ENCODE data around the gene SIK3. TPM values are rescaled to one million over a fixed set of nuclear protein-coding genes. Genes with fewer than 3 reads are reported as not detected.

The SIK3 gene
- polyA plus RNA-seq, 1 experiment, result 9.0 TPM

DNA sequence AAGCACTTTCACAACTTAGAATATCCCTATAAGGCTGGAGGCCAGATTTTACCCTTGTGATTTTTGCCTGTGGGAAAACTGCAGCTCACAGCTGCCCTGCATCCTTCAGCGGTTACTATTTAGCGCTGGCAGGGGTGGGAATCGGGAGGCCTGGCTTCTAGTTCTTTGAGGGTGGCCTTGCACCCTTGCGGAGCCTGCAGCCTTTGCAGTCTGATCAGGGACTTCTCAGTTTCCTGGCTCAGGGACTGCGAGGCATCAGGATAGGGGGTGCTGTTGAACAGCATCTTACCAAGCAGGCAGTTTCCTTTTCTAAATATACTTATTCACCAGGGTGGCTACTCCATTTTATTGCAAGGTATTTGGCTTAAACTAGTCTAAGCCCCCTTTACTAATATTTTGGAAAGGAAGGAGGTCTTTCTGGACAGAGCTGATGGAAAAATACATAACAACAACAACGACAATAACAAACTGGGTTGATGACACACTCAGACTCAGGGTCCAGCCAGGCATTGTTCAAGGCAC is 257.9 kb downstream of the SIK3 start:
- TF ChIP-seq CTCF (IDR thresholded peaks at IDR 0.05; ENCODE audit: low read depth, low read length), result peak; percentile 40
- Histone ChIP-seq H3K4me3 (ENCODE audit: low read depth, low read length) (no peak overlapping the region), H3K9me3 (ENCODE audit: control insufficient read depth, insufficient read depth, low read length) (no peaks in the 10 kb centered on the region), H3K27ac (ENCODE audit: low read depth, low read length) (no peak overlapping the region), H3K27me3 (ENCODE audit: control insufficient read depth, insufficient read depth, low read length) (no peaks in the 10 kb centered on the region)
- no peak for DNase-seq (ENCODE audit: low read depth, low spot score)
- POLR2A ChIA-PET, result no interaction called here
- CTCF ChIA-PET, result interaction anchor here (0.9 to 2.6 kb wide), 3 partner anchors 13 to 49 kb away, joined by 3 to 12 read pairs (median 3); partner anchors contain the start of gene APOA5

GRCh38 chr11:116838321-116839084 is 259.7 kb downstream of the SIK3 start:
- CTCF ChIA-PET, result no interaction called here

DNA sequence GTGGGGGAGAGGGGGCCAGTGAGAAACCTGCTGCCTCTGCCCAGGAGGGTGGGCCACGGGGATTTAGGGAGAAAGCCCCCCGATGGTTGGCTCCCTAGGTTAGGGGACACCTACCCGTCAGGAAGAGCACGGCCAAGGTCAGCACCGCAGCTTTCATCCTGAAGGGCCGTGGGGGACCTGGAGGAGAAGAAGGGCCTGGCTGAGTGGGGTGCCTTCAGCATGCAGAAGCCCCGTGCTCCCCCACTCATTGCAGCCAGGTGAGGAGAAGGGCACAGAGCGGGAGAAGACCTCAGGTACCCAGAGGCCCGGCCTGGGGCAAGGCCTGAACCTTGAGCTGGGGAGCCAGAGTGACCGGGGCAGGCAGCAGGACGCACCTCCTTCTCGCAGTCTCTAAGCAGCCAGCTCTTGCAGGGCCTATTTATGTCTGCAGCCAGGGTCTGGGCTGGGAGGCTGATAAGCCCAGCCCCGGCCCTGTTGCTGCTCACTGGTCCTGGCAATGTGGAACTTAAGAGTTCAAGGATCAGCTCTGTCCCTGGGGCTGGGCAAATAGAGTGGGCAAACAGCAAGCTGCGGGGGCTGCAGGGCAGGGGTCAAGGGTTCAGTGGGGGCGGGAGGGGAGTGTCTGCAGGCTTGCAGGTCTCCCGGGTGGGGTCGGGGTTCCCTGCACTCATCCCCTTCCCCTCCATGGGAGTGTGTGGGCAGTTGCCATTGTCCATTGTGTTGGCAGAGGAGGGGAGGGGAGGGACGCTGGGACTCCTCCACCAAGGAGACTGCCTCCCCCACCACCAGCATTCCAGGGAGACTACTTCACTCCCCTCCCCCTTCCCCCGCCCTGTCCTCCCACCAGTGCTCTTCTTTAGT is 260.8 kb downstream of the SIK3 start, which contains the start of gene APOA1:
Gene APOA1 (minus strand): TSS at position 392 of the 861 bp plus-strand sequence. CDS start 235 bp downstream, at position 157.
- no peak for DNase-seq (ENCODE audit: low read depth, low spot score)
- Histone ChIP-seq H3K27ac (ENCODE audit: low read depth, low read length) (no peak within 1 kb of the TSS), H3K9me3 (ENCODE audit: control insufficient read depth, insufficient read depth, low read length) (no peaks in the 10 kb centered on the region), H3K27me3 (ENCODE audit: control insufficient read depth, insufficient read depth, low read length) (no peaks in the 10 kb centered on the region), H3K4me3 (ENCODE audit: low read depth, low read length) (no peak within 1 kb of the TSS)
- ChIA-PET CTCF (interaction anchor here (0.6 to 5.3 kb wide), 5 partner anchors 15 to 90 kb away, joined by 3 to 138 read pairs (median 8); partner anchors contain the start of gene APOA5), POLR2A (no interaction called here)
- TF ChIP-seq CTCF (IDR thresholded peaks at IDR 0.05; ENCODE audit: low read depth, low read length), result no peak

More at GRCh38 chr11:116838321-116839084, 259.7 kb downstream of the SIK3 start:
- no peaks in the 10 kb centered on the region for H3K27me3 ChIP-seq (ENCODE audit: control insufficient read depth, insufficient read depth, low read length)
- H3K9me3 ChIP-seq (ENCODE audit: control insufficient read depth, insufficient read depth, low read length), result no peaks in the 10 kb centered on the region
- POLR2A ChIA-PET, result no interaction called here
- no peak overlapping the region for H3K4me3 ChIP-seq (ENCODE audit: low read depth, low read length)
- H3K27ac ChIP-seq (ENCODE audit: low read depth, low read length), result no peak overlapping the region
- no peak for DNase-seq (ENCODE audit: low read depth, low spot score)
- TF ChIP-seq CTCF (IDR thresholded peaks at IDR 0.05; ENCODE audit: low read depth, low read length), result no peak

DNA sequence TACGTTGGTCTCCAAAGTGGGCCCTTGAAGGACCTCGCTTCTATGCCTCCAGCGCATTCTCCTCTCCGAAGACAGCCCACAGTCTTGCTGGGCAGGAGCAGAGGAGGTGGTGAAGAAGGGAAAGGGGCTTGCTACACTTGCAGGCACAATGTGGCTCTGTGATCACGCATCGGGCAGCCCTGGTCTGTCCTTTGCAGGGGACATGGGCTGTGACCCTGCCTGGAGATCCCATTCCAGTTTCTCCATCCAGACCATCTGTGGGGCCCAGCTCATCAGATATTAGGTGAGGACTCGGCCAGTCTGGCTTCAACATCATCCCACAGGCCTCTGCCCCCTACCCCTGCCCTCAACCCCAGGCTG is 261.6 kb downstream of the SIK3 start:
- no peak for DNase-seq (ENCODE audit: low read depth, low spot score)
- Histone ChIP-seq H3K9me3 (ENCODE audit: control insufficient read depth, insufficient read depth, low read length) (no peaks in the 10 kb centered on the region), H3K27me3 (ENCODE audit: control insufficient read depth, insufficient read depth, low read length) (no peaks in the 10 kb centered on the region), H3K4me3 (ENCODE audit: low read depth, low read length) (no peak overlapping the region), H3K27ac (ENCODE audit: low read depth, low read length) (no peak overlapping the region)
- ChIA-PET CTCF (interaction anchor here (0.7 to 5.3 kb wide), 18 partner anchors 9 to 336 kb away, joined by 3 to 138 read pairs (median 6); partner anchors contain the start of genes APOA5 and ZPR1), POLR2A (interaction anchor here (1.2 to 1.8 kb wide), 3 partner anchors 49 to 262 kb away, joined by 3 to 8 read pairs (median 4); partner anchors contain the start of gene ZPR1)
- no peak for TF ChIP-seq CTCF (IDR thresholded peaks at IDR 0.05; ENCODE audit: low read depth, low read length)
